Inferior parietal cortex (tissue), 1 donor: ENCODE results near the gene MSH5.

ENCODE experiments used
- DNase-seq: peaks from one replicate; pipeline ENCODE4 v3.0.0-alpha.2; 2016; ENCODE audit errors: extremely low spot score

The MSH5 gene

DNA sequence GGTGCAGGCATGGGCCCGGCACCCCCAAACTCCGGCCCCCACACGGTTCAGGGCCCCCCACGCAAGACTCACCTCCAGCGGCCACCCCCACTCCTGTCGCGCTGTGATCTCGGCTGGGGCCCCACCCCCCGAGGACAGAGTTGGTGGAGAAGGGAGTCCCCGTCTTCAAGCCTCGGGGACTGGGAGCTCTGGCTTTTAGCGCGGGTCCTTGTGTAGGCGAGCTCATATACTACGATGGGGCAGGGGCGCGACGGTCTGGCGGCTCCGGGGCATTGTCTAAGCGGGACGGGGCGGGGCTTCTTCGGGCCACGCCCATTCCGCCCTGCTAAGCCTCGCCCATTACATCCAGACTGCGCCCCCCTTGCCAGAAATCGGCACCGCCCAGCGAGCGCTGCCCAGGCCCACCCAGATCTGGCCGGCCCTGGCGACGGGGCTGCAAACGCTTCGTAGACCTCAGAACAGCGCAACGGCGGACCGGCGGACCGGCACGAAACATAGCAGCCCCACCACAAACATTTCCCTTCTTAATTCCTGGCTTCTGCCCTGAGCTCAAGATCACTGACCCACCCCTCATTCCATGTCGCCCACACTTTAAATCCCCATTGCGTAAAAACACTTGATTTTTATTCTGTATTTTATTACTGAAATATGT, 9.7 kb upstream of the MSH5 start:
- peak; percentile 58 for DNase-seq

DNA sequence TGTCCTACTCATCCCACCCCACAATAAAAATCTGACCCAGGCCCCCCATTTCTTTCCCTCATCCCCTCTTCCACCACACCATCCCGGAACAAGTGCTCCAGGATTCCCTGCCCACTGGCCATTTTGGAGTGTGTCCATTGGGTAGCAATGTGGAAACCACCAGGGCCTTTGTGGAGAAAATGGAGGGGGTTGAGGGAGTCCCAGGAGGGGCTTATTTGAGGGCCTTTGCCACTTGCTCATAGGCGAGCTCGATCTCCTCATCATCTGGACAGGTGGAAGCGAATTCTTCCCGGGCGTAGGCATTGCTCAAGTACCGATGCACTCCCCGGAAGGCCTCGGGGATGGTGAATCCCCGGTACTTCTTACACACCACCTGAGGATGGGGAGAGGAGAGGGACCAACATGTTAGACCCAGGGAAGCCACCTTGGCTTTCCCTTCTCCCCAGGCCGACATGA, 9.1 kb upstream of the MSH5 start:
- no peak for DNase-seq

DNA sequence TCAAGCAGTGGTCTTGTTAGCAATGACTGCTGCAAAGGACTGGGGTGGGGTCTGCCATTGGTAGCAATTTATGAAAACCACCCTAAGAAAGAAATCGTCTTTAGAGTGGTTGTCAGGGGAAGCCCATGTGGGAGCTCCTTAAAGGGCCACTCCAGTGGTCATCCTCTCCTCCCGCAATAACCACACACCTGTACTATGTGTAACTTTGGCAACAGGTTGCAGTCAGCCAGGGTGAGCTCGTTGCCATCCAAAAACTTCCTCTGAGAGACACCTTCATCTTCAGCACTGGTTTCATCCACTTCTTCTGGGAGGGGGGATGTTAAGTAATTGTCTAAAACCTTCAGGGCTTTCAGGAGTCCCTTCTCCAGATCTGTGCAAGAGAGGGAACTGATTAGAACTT, 7.8 kb upstream of the MSH5 start:
- DNase-seq, result no peak

DNA sequence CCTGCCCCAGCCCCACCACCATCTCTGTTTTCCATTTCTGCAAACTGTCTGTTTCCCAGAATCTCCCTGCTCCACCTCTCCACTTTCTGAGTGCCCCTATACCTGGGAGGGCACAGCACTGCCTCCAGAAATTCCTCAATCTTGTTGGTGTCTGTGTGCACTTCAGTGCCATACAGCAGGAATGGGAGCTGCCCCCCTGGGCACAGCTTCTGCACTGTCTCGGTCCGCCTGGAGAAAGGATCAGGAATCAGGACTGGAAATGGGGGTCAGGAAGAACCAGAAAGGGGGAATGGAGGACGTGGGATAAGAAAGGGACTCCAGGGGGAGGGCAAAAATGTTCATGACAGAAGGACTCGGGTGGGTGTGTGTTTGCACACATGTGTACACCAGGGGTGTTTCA, 6.1 kb upstream of the MSH5 start:
- DNase-seq, result no peak

DNA sequence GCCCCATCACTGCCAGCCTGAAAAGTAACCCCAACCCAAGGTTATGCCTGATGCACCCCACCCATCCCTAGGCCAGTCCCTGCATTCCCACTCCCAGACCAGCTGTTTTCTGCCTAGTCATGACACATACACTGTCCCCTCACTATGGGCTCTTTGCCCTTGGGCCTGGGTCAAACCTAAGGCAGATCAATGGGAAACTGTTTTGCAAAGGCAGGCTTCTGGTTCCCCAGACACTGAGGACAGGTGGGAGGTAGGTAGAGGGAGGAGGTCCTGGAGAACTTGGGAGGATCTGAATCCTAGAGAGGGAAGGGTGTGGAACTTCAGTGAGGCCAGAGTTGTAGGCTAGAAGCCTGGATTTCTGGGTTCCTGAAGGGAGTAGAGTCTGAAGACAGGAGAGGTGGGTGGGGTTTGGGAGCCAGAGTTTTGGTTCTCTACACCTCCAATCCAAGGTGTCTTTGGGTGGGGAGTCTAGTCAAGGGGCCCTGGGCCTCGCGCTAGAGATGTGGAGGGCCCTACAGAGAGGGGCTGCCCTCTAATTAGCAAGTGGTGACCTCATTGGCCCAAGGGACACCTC, 5.5 kb upstream of the MSH5 start:
- no peak for DNase-seq

DNA sequence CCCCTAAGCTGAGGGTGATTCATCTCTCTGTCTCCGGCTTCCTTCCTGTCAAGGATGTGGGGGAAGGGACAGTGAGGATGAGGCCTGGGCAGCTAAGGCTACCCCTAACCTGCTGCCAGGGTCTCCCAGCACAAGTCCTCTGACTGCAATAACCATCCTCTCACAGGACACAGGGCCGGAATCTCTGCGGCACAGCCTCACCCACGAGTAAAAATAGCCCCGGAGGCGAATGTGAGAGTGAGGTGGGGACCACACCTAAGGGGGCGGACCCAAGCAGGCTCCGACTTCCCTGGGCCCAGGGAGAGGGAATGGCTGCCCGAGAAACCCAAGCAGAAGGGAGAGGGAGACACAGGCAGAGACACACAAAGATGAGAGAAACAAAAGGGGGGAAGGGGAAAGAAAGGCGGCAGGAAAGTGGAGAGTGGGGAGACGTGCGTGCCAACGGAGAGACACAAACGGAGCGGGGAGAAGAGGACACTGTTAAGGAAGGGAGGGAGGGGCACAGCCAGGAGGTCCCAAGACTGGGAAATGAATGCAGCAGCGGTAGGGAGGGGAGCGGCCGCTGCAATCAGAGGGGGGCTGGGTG, 4.9 kb upstream of the MSH5 start:
- DNase-seq, result no peak

DNA sequence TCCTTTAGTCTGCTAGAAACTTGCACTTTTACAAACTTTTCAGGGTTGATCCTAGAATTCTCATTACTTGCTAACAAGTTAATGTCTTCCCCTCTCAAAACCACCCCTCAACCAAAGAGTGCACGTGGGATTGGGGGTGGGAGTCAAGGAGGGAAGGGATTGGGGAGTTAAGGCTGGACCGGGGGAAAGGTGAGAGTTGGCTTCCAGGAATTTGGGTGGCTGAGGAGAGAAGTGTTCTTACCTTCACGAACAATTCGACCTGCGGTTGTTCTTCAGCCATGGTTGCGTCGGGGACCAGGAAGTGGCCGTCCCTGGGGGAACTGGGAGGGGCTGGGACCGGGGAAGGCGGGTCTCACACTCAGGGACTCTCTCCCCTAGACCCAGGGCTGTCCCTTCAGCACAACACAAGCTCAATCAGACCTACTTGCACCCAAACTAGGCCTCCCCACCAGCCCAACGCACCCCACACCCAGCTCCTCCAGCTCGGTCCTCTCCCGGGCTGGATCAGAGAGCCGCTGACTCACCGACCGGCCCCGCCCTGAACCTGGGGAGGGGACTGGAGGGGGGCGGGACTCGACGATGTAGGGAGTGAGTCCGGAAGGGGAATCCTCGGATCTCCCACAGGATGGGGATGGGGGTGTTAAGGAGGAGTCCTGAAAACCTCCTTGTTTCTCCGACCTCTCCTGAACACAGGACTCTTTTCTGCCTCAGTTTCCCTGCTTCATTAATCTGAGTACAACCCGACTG, 3.6 kb upstream of the MSH5 start, which contains the start of gene CLIC1:
Gene CLIC1, minus strand, starts transcription at position 510 of the 747 bp plus-strand sequence. Its CDS starts 230 bp downstream, at position 280.
- peak; percentile 42 for DNase-seq

DNA sequence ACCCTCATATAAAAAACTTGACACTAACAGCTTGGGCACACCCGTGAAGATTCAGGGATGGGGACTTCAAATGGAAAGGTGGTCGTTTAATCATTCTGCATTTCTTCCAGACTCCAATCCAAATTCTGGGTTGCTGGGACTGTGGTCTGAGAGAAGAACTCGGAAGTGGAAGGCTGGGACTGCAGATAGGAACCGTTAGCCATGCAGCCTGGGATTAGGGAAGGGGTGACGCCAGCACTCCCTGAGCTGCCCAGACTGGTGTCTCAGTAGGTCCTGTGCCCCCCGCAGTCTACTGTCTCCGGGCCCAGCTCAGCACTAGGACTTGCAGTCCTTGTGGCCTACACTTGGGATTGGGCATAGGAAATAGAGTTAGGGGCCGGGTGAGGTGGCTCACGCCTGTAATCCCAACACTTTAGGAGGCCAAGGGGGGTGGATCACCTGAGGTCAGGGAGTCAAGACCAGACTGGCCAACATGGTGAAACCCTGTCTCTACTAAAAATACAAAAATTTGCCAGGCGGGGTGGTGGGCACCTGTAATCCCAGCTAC, 3.0 kb upstream of the MSH5 start:
- DNase-seq, result no peak

DNA sequence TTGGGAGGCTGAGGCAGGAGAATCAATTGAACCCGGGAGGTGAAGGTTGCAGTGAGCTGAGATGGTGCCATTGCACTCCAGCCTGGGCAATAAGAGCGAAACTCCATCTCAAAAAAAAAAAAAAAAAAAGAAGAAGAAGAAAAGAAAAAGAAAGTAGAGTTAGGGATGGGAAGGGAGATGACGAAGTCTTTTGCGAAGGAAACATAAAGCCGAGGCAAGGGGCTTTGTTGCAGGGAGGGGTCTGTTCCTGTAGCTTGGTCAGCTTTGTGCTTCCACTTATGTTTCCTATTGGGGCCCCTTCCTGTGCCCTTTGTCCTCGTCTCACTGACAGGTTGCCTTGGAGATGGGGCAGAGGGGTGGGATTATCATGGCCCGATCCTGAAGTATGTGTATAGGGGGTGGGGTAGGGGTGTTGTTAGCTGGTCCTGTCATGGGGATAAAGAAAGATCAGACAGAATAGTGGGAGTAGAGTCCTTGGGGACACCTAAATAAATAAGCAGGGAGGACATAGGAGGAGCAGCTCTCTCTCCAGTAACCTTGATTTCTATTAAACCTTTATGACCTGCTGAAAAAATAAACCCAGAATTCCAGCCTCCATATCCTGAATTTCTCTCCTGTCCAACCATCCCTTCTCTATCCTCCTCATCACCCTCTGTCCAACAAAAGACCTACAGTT, 2.4 kb upstream of the MSH5 start:
- DNase-seq, result no peak

DNA sequence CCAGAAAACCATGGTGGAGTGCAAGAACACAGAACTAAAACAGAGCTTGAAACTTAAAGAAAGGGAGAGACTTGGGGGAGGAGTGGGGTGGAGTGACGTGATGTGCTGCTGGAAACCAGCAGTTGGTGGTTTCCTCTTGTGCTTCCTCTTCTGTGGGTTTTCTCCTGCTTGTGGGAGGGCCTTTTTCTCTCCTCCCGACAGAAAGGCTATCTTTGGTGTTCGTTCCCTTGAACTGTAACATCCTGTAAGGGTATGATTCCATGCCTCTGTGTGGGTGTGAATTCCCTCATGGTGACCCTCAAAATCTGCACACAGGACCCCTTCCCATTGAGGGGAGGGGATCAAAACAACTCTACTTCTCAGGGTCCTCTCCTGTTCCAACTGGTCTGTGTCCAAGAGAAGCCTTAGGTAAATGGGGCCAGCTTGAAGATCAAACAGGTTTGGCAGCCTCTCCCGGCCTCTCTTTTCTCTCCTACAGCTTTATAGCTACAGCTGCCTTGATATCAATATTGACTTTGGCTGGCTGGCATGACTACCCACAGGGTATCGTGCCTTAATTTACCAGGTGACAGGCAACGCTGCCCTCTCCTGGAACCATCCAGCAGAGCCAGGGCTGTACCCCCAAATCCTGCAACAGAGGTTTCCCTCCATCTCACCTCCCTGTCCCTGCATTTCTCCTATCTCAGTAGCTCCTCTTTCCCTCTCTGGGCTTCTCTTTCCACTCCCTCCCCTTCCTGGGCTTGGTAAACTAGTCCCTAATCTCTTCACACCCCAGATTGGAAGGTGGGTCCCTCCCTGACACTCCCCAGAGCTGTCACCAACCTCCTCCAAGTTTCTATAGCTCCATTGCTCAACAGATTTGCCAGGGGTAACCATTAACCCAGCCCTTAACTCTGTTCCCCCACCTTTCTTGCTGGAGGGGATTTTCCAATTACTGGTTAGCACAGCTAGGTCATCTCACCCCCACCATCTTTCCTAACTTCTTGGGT, 1.5 kb upstream of the MSH5 start:
- peak; percentile 45 for DNase-seq

DNA sequence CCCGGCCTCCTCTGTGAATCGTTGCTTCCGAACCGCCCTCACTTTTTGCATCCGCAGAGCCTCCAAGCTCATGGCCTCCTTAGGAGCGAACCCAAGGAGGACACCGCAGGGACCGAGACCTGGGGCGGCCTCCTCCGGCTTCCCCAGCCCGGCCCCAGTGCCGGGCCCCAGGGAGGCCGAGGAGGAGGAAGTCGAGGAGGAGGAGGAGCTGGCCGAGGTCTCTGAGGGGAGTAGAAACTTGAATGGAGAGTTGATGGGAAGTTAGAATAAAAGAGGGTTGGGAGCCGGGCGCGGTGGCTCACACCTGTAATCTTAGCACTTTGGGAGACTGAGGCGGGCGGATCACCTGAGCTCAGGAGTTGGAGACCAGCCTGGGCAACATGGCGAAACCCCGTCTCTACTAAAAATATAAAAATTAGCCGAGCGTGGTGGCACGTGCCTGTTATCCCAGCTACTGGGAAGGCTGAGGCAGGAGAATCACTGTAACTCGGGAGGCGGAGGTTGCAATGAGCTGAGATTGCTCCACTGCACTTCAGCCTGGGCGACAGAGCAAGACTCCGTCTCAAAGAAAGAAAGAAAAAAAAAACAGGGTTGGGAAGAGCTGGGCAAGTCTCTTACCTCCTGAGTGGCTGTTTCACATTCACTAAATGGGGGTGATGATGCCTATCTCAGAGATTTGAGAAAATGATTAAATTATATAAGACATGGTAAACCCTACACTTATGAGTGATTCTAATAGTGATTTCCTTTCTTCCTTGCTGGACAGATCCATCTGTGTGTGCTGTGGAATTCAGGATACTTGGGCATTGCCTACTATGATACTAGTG, 805 bp downstream of the MSH5 start:
- DNase-seq, result no peak

DNA sequence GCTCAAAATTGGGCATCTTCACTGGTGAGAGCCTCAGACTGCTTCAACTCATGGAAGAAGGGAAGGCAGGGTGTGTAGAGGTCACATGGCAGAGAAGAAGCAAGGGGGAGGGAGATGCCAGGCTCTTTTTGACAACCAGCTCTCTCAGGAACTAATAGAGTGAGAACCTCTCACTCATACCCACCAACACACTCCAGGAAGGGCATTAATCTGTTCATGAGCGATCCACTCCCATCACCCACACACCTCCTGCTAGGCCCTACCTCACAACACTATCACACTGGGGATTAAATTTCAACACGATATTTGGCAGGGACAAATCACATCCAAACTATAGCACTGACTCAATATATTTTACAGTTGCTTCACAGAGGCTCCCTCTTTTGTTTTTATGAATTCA, 2.0 kb downstream of the MSH5 start:
- no peak for DNase-seq

DNA sequence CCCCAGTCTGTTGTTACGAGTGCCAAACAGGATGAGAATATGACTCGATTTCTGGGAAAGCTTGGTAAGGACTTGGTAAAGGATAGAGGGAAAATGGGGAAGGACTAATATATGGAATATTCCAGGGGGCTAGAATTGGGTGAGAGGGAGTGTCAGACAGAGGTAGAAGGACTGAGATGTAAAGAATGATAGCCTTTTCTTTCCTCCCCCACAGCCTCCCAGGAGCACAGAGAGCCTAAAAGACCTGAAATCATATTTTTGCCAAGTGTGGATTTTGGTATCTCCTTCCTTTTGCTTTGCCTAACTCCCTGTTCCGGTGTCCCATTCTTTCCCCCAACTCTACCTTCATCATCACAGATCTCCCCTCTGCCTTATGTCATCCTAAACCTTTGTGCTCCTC, 3.1 kb downstream of the MSH5 start:
- DNase-seq, result no peak

DNA sequence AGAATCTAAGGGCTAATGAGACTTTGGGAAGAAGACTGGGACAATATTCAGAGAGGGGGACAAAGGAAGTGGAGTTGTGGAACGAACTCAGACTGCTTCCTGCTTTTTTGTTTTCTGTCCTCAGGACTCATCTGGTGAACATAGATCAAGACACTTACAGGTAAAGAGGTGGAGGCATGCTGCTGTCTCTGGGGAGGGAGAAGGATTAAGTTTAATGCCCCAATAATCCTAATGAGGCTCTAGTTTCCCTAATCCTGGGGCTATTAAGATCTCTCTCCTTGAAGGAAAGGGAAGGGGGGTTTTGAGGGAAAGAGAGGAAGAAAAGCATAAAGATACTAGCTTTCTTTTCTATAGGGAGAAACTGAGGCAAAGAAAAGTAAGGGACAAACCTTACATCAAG, 4.6 kb downstream of the MSH5 start:
- DNase-seq, result no peak

DNA sequence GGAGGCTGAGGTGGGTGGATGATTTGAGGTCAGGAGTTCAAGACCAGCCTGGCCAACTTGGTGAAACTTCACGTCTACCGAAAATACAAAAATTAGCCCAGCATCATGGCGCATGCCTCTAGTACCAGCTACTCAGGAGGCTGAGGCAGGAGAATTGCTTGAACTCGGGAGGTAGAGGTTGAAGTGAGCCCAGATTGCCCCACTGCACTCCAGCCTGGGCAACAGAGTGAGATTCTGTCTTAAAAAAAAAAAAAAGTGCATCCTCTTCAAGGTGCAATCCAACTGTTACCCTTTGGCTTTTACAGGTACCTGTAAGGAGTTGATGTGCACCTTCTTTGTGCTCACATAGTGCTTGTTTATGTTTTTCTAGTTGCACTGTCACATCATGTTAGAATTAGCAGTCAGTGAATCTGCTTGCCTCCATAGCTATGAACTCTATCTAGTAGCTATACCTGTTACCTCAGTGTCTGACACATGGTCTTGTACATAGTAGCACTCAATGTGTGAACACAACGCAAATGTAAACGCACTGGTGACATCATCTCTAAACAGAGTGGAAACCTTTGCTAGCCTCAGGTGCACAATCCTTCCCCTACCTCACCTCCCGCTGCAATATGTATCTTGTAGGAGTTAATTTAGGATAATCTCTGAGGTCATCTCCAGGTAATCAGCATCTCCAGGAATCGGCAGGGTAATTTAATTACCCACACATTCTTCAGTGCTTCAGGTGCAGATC, 9.7 kb downstream of the MSH5 start:
- DNase-seq, result no peak

DNA sequence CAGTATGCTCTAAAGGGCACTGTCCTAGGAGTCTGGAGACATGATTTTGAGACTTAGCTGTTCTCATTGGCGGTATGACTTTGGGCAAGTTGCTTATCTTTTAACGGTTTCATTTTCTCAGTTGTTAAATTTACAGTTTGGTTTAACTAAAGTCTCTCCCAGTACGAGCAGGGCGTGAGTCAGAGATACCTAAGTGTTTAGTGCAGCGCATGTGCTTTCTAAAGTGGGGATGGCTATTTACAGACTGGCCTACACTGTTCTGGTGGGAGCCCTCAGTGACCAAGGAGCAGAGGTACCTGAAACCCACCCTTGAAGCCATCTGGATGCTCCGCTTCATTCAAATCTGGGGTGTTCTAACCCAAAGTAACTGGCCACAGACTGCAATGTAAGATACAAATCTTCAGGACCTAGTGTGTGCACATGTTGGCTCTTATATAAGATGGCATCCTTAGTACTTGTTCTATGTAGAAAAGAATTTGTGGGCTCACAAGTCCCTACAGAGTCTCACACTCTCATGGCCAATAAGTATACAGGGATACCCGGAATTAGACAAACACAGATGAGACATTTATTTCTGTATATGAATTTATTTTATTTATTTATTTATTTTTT, 10.7 kb downstream of the MSH5 start:
- no peak for DNase-seq

DNA sequence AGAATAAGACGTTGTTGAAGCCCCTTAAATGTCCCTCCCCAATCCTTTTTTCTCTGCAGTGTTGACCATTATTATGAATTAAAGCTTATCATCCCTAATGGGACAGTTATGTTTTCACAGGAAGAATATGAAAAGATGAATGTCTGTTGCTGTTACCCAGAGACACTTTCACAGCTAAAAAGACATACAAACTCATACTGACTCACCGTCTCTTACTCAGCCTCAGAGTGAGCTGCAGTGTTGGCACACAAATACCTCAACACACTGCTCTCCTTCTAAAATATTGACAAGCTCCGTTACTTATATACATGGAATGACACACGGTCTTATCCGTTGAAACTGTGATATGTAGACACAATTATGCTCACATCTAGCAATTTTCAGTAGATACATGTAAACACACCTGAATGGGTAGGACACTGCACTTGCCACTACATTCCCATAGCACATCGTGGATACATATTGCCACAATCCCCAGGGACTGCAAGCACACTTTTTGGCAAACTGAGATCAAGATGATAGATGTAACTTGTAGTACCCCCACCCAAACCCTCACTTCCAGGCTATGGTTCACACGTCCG, 13.0 kb downstream of the MSH5 start:
- no peak for DNase-seq

DNA sequence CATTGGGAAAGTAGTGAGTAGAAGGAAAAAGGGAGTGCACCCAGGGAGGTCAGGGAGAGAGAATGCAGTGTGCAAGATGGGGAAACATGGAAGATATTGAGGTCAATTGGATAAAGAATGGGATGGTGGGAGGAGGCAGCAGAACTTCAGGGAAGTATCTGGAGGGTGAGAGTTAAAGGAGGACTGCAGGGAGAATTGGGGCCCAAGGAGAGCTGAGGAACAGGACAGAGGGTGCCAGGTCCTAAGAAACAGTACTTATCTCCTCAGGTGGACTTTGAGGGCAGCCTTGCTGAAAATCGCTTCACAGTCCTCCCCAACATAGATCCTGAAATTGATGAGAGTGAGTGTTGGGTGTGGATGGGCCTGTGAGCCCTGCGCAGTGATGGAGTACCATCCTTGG, 18.5 kb downstream of the MSH5 start:
- no peak for DNase-seq
